Endothelial cell of umbilical vein (primary cell): ENCODE data around the gene MACROD2. TPM values are rescaled to one million over a fixed set of nuclear protein-coding genes. Genes with fewer than 3 reads are reported as not detected.

Experiments used
- BruUV-seq: library from RNA; stranded (reverse); fragments of 400-500 nt; replicated peaks from 2 replicates; lab custom pipeline; 2021; lab: Mats Ljungman, UMichigan
- CTCF ChIA-PET: fragments of 300-600, 350-600 bp; sonication (Branson Sonifier 250); formaldehyde crosslinking; loops from one replicate; lab custom pipeline; 2021; ENCODE audit warnings: antibody characterized with exemption, inconsistent platforms; lab: Charles Lee
- POLR2A ChIA-PET: fragments of 300-600, 350-600 bp; sonication (Branson Sonifier 250); formaldehyde crosslinking; loops from one replicate; lab custom pipeline; 2021; ENCODE audit warnings: antibody characterized with exemption, inconsistent platforms; lab: Charles Lee
- DNase-seq: peaks from one replicate; pipeline ENCODE4 v3.0.0-alpha.2; 2011; ENCODE audit warnings: low read depth, low spot score
- FAIRE-seq: peaks from 2 replicates; lab custom pipeline; 2011; peaks lifted over from hg19 to GRCh38; lab: Jason Lieb, UNC
- H2AFZ ChIP-seq: 2 replicates; pipeline ENCODE4 v1.6.0; 2012; ENCODE audit warnings: low read depth, low read length, control low read depth, inconsistent platforms
- H3K27ac ChIP-seq: 2 replicates; pipeline ENCODE4 v1.5.1; 2011; ENCODE audit warnings: low read depth, mild to moderate bottlenecking, control low read depth, low read length, moderate library complexity; ENCODE audit not compliant: insufficient read depth
- H3K27me3 ChIP-seq, 2 experiments: 2 replicates each; pipeline versions ENCODE4 v1.6.0 to v1.6.1; 2011; ENCODE audit warnings: low read length in 2 of 2, mixed read lengths in 1 of 2; ENCODE audit not compliant: control insufficient read depth in 2 of 2, insufficient read depth in 2 of 2
- H3K36me3 ChIP-seq, 2 experiments: 2 replicates in 1 of 2; 3 replicates in 1 of 2; pipeline ENCODE4 v1.5.1; 2011; ENCODE audit warnings: low read length in 2 of 2, mild to moderate bottlenecking in 1 of 2, moderate library complexity in 1 of 2; ENCODE audit not compliant: control insufficient read depth in 2 of 2, insufficient read depth in 2 of 2; ENCODE audit errors: extremely low read depth in 1 of 2
- H3K4me1 ChIP-seq: 3 replicates; pipeline ENCODE4 v1.5.1; 2011; ENCODE audit warnings: mild to moderate bottlenecking, low read length; ENCODE audit not compliant: control insufficient read depth, insufficient read depth; ENCODE audit errors: extremely low read depth
- H3K4me2 ChIP-seq: 2 replicates; pipeline ENCODE4 v1.6.1; 2011; ENCODE audit warnings: low read length, control low read depth, mixed read lengths; ENCODE audit not compliant: insufficient read depth
- H3K4me3 ChIP-seq, 3 experiments: fragments of 200-600 bp in 1 of 3; sonication (generic), shearing (Covaris generic) in 1 of 3; replicated peaks in 1 of 3; 2 replicates each; pipeline ENCODE4 v1.5.1; 2011 to 2016; ENCODE audit warnings: control low read depth in 3 of 3, low read length in 3 of 3, mild to moderate bottlenecking in 2 of 3, inconsistent platforms in 1 of 3, low read depth in 1 of 3, moderate library complexity in 1 of 3; ENCODE audit not compliant: insufficient read depth in 1 of 3
- H3K79me2 ChIP-seq: 2 replicates; pipeline ENCODE4 v1.6.0; 2012; ENCODE audit warnings: low read length, inconsistent platforms; ENCODE audit not compliant: control insufficient read depth, insufficient read depth
- H3K9ac ChIP-seq: replicated peaks from 2 replicates; pipeline ENCODE3; 2011; ENCODE audit warnings: low read length, control low read depth; ENCODE audit not compliant: insufficient read depth; ENCODE audit errors: extremely low read depth
- H3K9me1 ChIP-seq: replicated peaks from 3 replicates; pipeline ENCODE4 v1.6.0; 2011; ENCODE audit warnings: mild to moderate bottlenecking, low read length; ENCODE audit not compliant: control insufficient read depth, insufficient read depth; ENCODE audit errors: extremely low read depth
- H3K9me3 ChIP-seq: replicated peaks from 2 replicates; pipeline ENCODE4 v1.5.1; 2012; ENCODE audit warnings: low read length, inconsistent platforms; ENCODE audit not compliant: control insufficient read depth, insufficient read depth
- H4K20me1 ChIP-seq: replicated peaks from 2 replicates; pipeline ENCODE3; 2011; ENCODE audit warnings: mild to moderate bottlenecking, low read length; ENCODE audit not compliant: control insufficient read depth, insufficient read depth; ENCODE audit errors: extremely low read depth
- EZH2 ChIP-seq: IDR thresholded peaks from 2 replicates; pipeline ENCODE4 v1.6.1; 2012; ENCODE audit warnings: borderline replicate concordance, low read depth, mild to moderate bottlenecking, moderate library complexity, low read length, inconsistent platforms; ENCODE audit not compliant: severe bottlenecking
- FOS ChIP-seq: IDR thresholded peaks from 2 replicates; pipeline ENCODE4 v1.6.1; 2011; ENCODE audit warnings: mild to moderate bottlenecking, low read length, moderate library complexity, borderline replicate concordance; ENCODE audit not compliant: insufficient read depth
- GATA2 ChIP-seq: IDR thresholded peaks from 2 replicates; pipeline ENCODE4 v1.7.0; 2011; ENCODE audit warnings: low read depth, mild to moderate bottlenecking, moderate library complexity, mixed read lengths, low read length; ENCODE audit not compliant: insufficient read length, insufficient read depth
- MYC ChIP-seq: IDR thresholded peaks from one replicate; pipeline ENCODE4 v1.6.1; 2011; ENCODE audit warnings: mild to moderate bottlenecking, low read depth, low read length
- POLR2AphosphoS5 ChIP-seq: IDR thresholded peaks from 2 replicates; pipeline ENCODE4 v1.6.1; 2012; ENCODE audit warnings: low read depth, mild to moderate bottlenecking, control low read depth, low read length, moderate library complexity; ENCODE audit not compliant: insufficient read depth
- dilution Hi-C: fragments of 300-500 bp; cut with MboI; formaldehyde crosslinking; loops from one replicate; pipeline ENCODE4 v1.15.0; 2019; ENCODE audit warnings: low sequenced_read_pairs; ENCODE audit not compliant: extremely low pct_ligation_motif_present
- intact Hi-C: fragments of 100-400 bp; cut with micrococcal nuclease; formaldehyde crosslinking; loops from one replicate; pipeline ENCODE4 v1.10.0; 2022
- polyA plus RNA-seq, 4 experiments: library from polyadenylated mRNA; depleted of rRNA in 3 of 4; stranded (reverse) in 3 of 4; unstranded in 1 of 4; fragments of >200 nt; gene quantifications; 2 replicates each; pipeline versions ENCODE4 v1.2.1 to v1.2.3, GENCODE V29; 2011 to 2012; ENCODE audit warnings: missing spikeins in 1 of 4
- total RNA-seq: library from RNA; stranded (reverse); gene quantifications from 2 replicates; pipeline ENCODE4 v1.2.3, GENCODE V29; 2021
- TF ChIP-seq, protein P1 (sequence below): IDR thresholded peaks from 2 replicates; pipeline ENCODE4 v1.6.1; 2011; ENCODE audit not compliant: insufficient read depth, insufficient read length

The MACROD2 gene
- total and polyA plus RNA-seq, 2 donors (not counting 3 experiments of a cell fraction or from before 2014, with no cell fraction given): 0.11 to 0.73 TPM

DNA sequence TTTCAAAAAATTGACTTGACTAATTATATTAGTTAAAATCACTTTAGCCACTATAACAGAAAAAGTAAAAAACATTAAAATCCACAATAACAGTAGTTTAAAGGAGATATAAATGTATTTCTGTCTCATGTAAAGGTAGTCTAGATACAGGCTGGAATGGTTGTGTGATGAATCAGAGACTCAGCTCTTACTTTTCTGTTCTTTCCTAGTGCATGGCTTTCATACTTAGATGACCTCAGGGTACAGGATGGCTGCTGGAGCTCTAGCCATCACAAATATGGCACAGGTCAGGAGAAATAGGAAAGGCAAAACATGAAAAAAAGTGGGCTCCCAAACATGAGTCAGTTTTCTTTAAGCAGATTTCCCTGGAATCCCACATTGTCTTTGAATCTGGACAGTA, 499.8 kb downstream of the MACROD2 start:
- CTCF ChIA-PET: no interaction called here
- H3K9ac ChIP-seq: no peak overlapping the region
- H3K9me1 ChIP-seq: no peaks in the 10 kb centered on the region
- FAIRE-seq (no peak), DNase-seq (no peak)
- H4K20me1 ChIP-seq: no peaks in the 10 kb centered on the region
- no peaks in the 10 kb centered on the region for H3K27me3 ChIP-seq
- H3K4me2 ChIP-seq: no peak overlapping the region
- H3K4me3 ChIP-seq: no peak overlapping the region
- BruUV-seq: no TSS peak
- no peak overlapping the region for H2AFZ ChIP-seq
- no peaks in the 10 kb centered on the region for H3K9me3 ChIP-seq
- no peak for TF ChIP-seq EZH2
- TF ChIP-seq GATA2: no peak
- TF ChIP-seq FOS: no peak
- TF ChIP-seq, protein P1, sequence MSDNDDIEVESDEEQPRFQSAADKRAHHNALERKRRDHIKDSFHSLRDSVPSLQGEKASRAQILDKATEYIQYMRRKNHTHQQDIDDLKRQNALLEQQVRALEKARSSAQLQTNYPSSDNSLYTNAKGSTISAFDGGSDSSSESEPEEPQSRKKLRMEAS: no peak
- no peak for TF ChIP-seq MYC
- no peak overlapping the region for H3K27ac ChIP-seq
- dilution Hi-C loops (no loop called here), intact Hi-C loops (no loop called here)
- peaks cover 29% of the 10 kb centered on the region for H3K4me1 ChIP-seq
- no peaks in the 10 kb centered on the region for H3K79me2 ChIP-seq
- no peaks in the 10 kb centered on the region for H3K36me3 ChIP-seq
- POLR2A ChIA-PET: no interaction called here

DNA sequence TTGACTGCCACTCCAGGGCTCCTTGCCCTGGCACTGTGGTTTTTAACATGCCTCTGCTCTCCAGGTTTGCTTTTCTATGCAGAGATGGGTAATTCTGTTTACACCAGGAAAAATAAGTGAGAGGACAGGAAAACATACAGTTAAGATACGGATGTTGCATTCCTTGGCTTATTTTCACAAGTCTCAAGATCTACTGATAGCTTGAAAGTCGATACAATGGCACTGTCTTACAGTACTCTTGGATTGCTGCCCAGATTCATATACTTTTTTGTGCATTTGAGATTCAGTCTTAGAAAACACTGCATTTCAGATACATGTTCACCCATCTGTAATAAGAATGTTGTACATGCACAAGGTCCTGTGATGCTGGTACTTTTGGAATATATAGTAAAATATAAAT, 501.7 kb downstream of the MACROD2 start:
- no peaks in the 10 kb centered on the region for H3K36me3 ChIP-seq

More for the DNA sequence above, 501.7 kb downstream of the MACROD2 start:
- intact Hi-C loops: no loop called here
- no peak for TF ChIP-seq POLR2AphosphoS5
- no peak for TF ChIP-seq EZH2
- peak; percentile 87 for TF ChIP-seq GATA2
- TF ChIP-seq MYC: no peak
- H3K9me3 ChIP-seq: no peaks in the 10 kb centered on the region
- peak overlapping the region; percentile 16 for H3K9ac ChIP-seq
- H4K20me1 ChIP-seq: no peaks in the 10 kb centered on the region
- no peaks in the 10 kb centered on the region for H3K27me3 ChIP-seq
- H3K9me1 ChIP-seq: no peaks in the 10 kb centered on the region
- dilution Hi-C loops: no loop called here
- CTCF ChIA-PET: interaction anchor here (0.7 to 1.4 kb wide), 6 partner anchors 10 to 740 kb away, joined by 3 to 6 read pairs (median 4); no protein-coding TSS in a partner anchor
- FAIRE-seq (peak; percentile 81), DNase-seq (peak; percentile 64)
- H3K79me2 ChIP-seq: no peaks in the 10 kb centered on the region
- H3K4me1 ChIP-seq: peaks cover 26% of the 10 kb centered on the region
- POLR2A ChIA-PET: interaction anchor here (1.1 kb wide), 1 partner anchor 159 kb away, joined by 3 read pairs; the partner anchor contains the start of gene FLRT3
- no peak overlapping the region for H3K4me3 ChIP-seq
- peak overlapping the region; percentile 29 for H3K27ac ChIP-seq
- BruUV-seq: no TSS peak
- H3K4me2 ChIP-seq: peak overlapping the region; percentile 82
- no peak overlapping the region for H2AFZ ChIP-seq
